Neural cell (in vitro differentiated cells): ENCODE data around the gene EYS. TPM values are rescaled to one million over a fixed set of nuclear protein-coding genes. Genes with fewer than 3 reads are reported as not detected.

Experiments
- H2AFZ ChIP-seq: fragments of 200-600, 300-800 bp; sonication (generic), shearing (Covaris generic); 2 replicates; pipeline ENCODE4 v1.6.0; 2014; ENCODE audit warnings: low read depth, mild to moderate bottlenecking, antibody characterized with exemption, low read length, moderate library complexity
- H3F3A ChIP-seq: fragments of 200-600 bp; shearing (Covaris generic); 2 replicates; pipeline ENCODE4 v1.6.1; 2016; ENCODE audit warnings: mild to moderate bottlenecking, moderate library complexity, mixed read lengths, antibody characterized with exemption, low read length; ENCODE audit not compliant: insufficient read depth, poor library complexity, severe bottlenecking
- H3K27ac ChIP-seq: fragments of 200-600, 300-800 bp; sonication (generic), shearing (Covaris generic); 2 replicates; pipeline ENCODE4 v1.5.1; 2014; ENCODE audit warnings: mild to moderate bottlenecking, low read length, moderate library complexity
- H3K27me3 ChIP-seq: fragments of 300-800, 200-600 bp; sonication (generic), shearing (Covaris generic); 2 replicates; pipeline ENCODE4 v1.6.0; 2014; ENCODE audit warnings: mild to moderate bottlenecking, low read depth, low read length, moderate library complexity; ENCODE audit not compliant: insufficient read depth
- H3K36me3 ChIP-seq: fragments of 300-800, 200-600 bp; sonication (generic), shearing (Covaris generic); 2 replicates; pipeline ENCODE4 v1.5.1; 2014; ENCODE audit warnings: mild to moderate bottlenecking, antibody characterized with exemption, low read length, moderate library complexity; ENCODE audit not compliant: insufficient read depth
- H3K4me2 ChIP-seq: fragments of 300-800, 200-600 bp; sonication (generic), shearing (Covaris generic); 2 replicates; pipeline ENCODE4 v1.6.0; 2014; ENCODE audit warnings: mild to moderate bottlenecking, low read length
- H3K4me3 ChIP-seq: fragments of 300-800, 200-600 bp; sonication (generic), shearing (Covaris generic); 2 replicates; pipeline ENCODE4 v1.5.1; 2014; ENCODE audit warnings: mild to moderate bottlenecking, low read length, moderate library complexity
- H3K79me2 ChIP-seq: fragments of 200-600 bp; shearing (Covaris generic); replicated peaks from 2 replicates; pipeline ENCODE4 v1.6.0; 2014; ENCODE audit warnings: mild to moderate bottlenecking, low read length, moderate library complexity; ENCODE audit not compliant: insufficient read depth
- H3K9ac ChIP-seq: fragments of 300-800, 200-600 bp; sonication (generic), shearing (Covaris generic); 2 replicates; pipeline ENCODE4 v1.6.1; 2016; ENCODE audit warnings: mild to moderate bottlenecking, low read length, mixed read lengths
- H3K9me2 ChIP-seq: fragments of 200-600 bp; shearing (Covaris generic); 2 replicates; pipeline ENCODE4 v1.6.1; 2016; ENCODE audit warnings: mild to moderate bottlenecking, low read length, mixed read lengths; ENCODE audit not compliant: insufficient read depth
- H3K9me3 ChIP-seq: fragments of 200-600, 300-800 bp; sonication (generic), shearing (Covaris generic); 2 replicates; pipeline ENCODE4 v1.6.1; 2016; ENCODE audit warnings: mild to moderate bottlenecking, mixed run types, low read length, moderate library complexity, mixed read lengths
- H4K20me1 ChIP-seq: fragments of 200-600 bp; shearing (Covaris generic); 2 replicates; pipeline ENCODE4 v1.6.1; 2016; ENCODE audit warnings: mild to moderate bottlenecking, mixed run types; ENCODE audit not compliant: insufficient read depth
- CTCF ChIP-seq: fragments of 450-650 bp; IDR thresholded peaks from 2 replicates; pipeline ENCODE4 v1.5.1; 2014; ENCODE audit warnings: antibody characterized with exemption, mild to moderate bottlenecking, moderate library complexity; ENCODE audit not compliant: poor library complexity, severe bottlenecking
- EP300 ChIP-seq: fragments of 450-650 bp; conservative IDR thresholded peaks from 2 replicates; pipeline ENCODE4 v1.6.1; 2014; ENCODE audit warnings: antibody characterized with exemption, mild to moderate bottlenecking, moderate library complexity; ENCODE audit not compliant: poor library complexity, severe bottlenecking
- EZH2 ChIP-seq: fragments of 200-600, 300-800 bp; shearing (Covaris generic), sonication (generic); IDR thresholded peaks from 2 replicates; pipeline ENCODE4 v1.6.1; 2014; ENCODE audit warnings: antibody characterized with exemption, low read length, borderline replicate concordance, mild to moderate bottlenecking; ENCODE audit not compliant: insufficient read depth, poor library complexity, severe bottlenecking
- MXI1 ChIP-seq: fragments of 450-650 bp; conservative IDR thresholded peaks from 2 replicates; pipeline ENCODE4 v1.6.1; 2014; ENCODE audit warnings: antibody characterized with exemption, mild to moderate bottlenecking; ENCODE audit not compliant: poor library complexity, severe bottlenecking
- POLR2AphosphoS5 ChIP-seq: IDR thresholded peaks from 2 replicates; pipeline ENCODE4 v1.6.1; 2012
- RAD21 ChIP-seq: fragments of 450-650 bp; conservative IDR thresholded peaks from 2 replicates; pipeline ENCODE4 v1.6.1; 2014; ENCODE audit warnings: antibody characterized with exemption, mild to moderate bottlenecking, moderate library complexity
- SMC3 ChIP-seq: fragments of 450-650 bp; conservative IDR thresholded peaks from 2 replicates; pipeline ENCODE4 v1.6.1; 2014; ENCODE audit warnings: antibody characterized with exemption, mild to moderate bottlenecking, moderate library complexity; ENCODE audit not compliant: poor library complexity
- TAF1 ChIP-seq: IDR thresholded peaks from 2 replicates; pipeline ENCODE4 v1.6.1; 2012; ENCODE audit warnings: low read depth
- polyA plus RNA-seq: library from polyadenylated mRNA; depleted of rRNA; stranded (reverse); fragments of >200 nt; gene quantifications from 2 replicates; pipeline ENCODE4 v1.2.3, GENCODE V29; 2014
- TF ChIP-seq, protein P1 (sequence below): IDR thresholded peaks from 2 replicates; pipeline ENCODE4 v1.6.1; 2012; ENCODE audit warnings: borderline replicate concordance

EYS gene
- polyA plus RNA-seq, 1 donor from 2014 or later: 0.38 TPM

- Histone ChIP-seq H2AFZ (no peak overlapping the region), H3K9ac (no peak overlapping the region), H3K27me3 (no peaks in the 10 kb centered on the region), H3K4me2 (no peak overlapping the region), H3K79me2 (no peaks in the 10 kb centered on the region), H3K9me3 (no peaks in the 10 kb centered on the region), H3K36me3 (no peaks in the 10 kb centered on the region), H4K20me1 (no peaks in the 10 kb centered on the region), H3K9me2 (no peaks in the 10 kb centered on the region), H3K27ac (no peak overlapping the region), H3K4me3 (no peak overlapping the region), H3F3A (no peaks in the 10 kb centered on the region)
- TF ChIP-seq EP300: no peak
- TF ChIP-seq RAD21: no peak
- no peak for TF ChIP-seq SMC3
- no peak for TF ChIP-seq CTCF
- no peak for TF ChIP-seq MXI1
- TF ChIP-seq TAF1: no peak
Measured at GRCh38 chr6:65262241-65262640, 444.8 kb downstream of the EYS start.

DNA sequence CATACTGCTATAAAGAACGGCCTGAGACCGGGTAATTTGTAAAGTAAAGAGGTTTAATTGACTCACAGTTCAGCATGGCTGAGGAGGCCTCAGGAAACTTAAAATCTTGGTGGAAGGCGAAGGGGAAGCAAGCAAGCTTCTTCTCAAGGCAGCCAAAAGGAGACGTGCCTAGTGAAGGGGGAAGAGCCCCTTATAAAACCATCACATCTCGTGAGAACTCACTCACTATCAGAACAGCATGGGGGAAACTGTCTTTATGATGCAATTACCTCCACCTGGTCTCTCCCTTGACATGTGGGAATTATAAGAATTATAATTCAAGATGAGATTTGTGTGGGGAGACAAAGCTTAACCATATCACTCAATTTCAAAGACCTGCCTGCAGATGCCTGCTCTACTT lies 447.0 kb downstream of the EYS start:
- Histone ChIP-seq H3K27me3 (no peaks in the 10 kb centered on the region), H3K4me3 (no peak overlapping the region), H4K20me1 (no peaks in the 10 kb centered on the region), H3K9me2 (no peaks in the 10 kb centered on the region), H3K4me2 (no peak overlapping the region), H3K27ac (no peak overlapping the region), H3K9me3 (no peaks in the 10 kb centered on the region), H3K79me2 (no peaks in the 10 kb centered on the region), H3K9ac (no peak overlapping the region), H3K36me3 (no peaks in the 10 kb centered on the region), H3F3A (no peaks in the 10 kb centered on the region), H2AFZ (no peak overlapping the region)
- TF ChIP-seq EP300: no peak
- no peak for TF ChIP-seq MXI1
- no peak for TF ChIP-seq EZH2
- no peak for TF ChIP-seq TAF1
- no peak for TF ChIP-seq CTCF
- no peak for TF ChIP-seq RAD21
- TF ChIP-seq SMC3: no peak
- TF ChIP-seq POLR2AphosphoS5: no peak
- TF ChIP-seq, protein P1, sequence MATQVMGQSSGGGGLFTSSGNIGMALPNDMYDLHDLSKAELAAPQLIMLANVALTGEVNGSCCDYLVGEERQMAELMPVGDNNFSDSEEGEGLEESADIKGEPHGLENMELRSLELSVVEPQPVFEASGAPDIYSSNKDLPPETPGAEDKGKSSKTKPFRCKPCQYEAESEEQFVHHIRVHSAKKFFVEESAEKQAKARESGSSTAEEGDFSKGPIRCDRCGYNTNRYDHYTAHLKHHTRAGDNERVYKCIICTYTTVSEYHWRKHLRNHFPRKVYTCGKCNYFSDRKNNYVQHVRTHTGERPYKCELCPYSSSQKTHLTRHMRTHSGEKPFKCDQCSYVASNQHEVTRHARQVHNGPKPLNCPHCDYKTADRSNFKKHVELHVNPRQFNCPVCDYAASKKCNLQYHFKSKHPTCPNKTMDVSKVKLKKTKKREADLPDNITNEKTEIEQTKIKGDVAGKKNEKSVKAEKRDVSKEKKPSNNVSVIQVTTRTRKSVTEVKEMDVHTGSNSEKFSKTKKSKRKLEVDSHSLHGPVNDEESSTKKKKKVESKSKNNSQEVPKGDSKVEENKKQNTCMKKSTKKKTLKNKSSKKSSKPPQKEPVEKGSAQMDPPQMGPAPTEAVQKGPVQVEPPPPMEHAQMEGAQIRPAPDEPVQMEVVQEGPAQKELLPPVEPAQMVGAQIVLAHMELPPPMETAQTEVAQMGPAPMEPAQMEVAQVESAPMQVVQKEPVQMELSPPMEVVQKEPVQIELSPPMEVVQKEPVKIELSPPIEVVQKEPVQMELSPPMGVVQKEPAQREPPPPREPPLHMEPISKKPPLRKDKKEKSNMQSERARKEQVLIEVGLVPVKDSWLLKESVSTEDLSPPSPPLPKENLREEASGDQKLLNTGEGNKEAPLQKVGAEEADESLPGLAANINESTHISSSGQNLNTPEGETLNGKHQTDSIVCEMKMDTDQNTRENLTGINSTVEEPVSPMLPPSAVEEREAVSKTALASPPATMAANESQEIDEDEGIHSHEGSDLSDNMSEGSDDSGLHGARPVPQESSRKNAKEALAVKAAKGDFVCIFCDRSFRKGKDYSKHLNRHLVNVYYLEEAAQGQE: no peak
